Karpas-422 (cell line): ENCODE results near the gene ATP5IF1. TPM values are rescaled to one million over a fixed set of nuclear protein-coding genes. Genes with fewer than 3 reads are reported as not detected.

Experiments used
- DNase-seq: peaks from one replicate; pipeline ENCODE4 v3.0.0-alpha.2; 2015
- H2AFZ ChIP-seq: fragments of 200-600 bp; sonication (generic); 2 replicates; pipeline ENCODE4 v1.6.1; 2014; ENCODE audit warnings: antibody characterized with exemption, low read length, mixed read lengths
- H3K27ac ChIP-seq: fragments of 200-600 bp; sonication (generic); 2 replicates; pipeline ENCODE4 v1.5.1; 2014; ENCODE audit warnings: mild to moderate bottlenecking, low read length, moderate library complexity
- H3K27me3 ChIP-seq: fragments of 200-600 bp; sonication (generic); 2 replicates; pipeline ENCODE4 v1.6.1; 2014; ENCODE audit warnings: low read length, mixed read lengths
- H3K36me3 ChIP-seq: fragments of 200-600 bp; sonication (generic); 2 replicates; pipeline ENCODE4 v1.6.1; 2014; ENCODE audit warnings: low read length, mixed read lengths; ENCODE audit not compliant: insufficient read depth
- H3K4me1 ChIP-seq: fragments of 200-600 bp; sonication (generic); 2 replicates; pipeline ENCODE4 v1.6.1; 2014; ENCODE audit warnings: mild to moderate bottlenecking, low read length, mixed read lengths
- H3K4me2 ChIP-seq: fragments of 200-600 bp; sonication (generic); 2 replicates; pipeline ENCODE4 v1.6.1; 2014; ENCODE audit warnings: low read length, low read depth, mild to moderate bottlenecking; ENCODE audit not compliant: poor library complexity, severe bottlenecking
- H3K4me3 ChIP-seq: fragments of 200-600 bp; sonication (generic); 2 replicates; pipeline ENCODE4 v1.5.1; 2014; ENCODE audit warnings: mild to moderate bottlenecking, antibody characterized with exemption, low read length, mixed read lengths
- H3K79me2 ChIP-seq: fragments of 200-600 bp; sonication (generic); 2 replicates; pipeline ENCODE4 v1.6.1; 2014; ENCODE audit warnings: mild to moderate bottlenecking, low read length, mixed read lengths
- H3K9ac ChIP-seq: fragments of 200-600 bp; sonication (generic); 2 replicates; pipeline ENCODE4 v1.6.0; 2014; ENCODE audit warnings: low read length
- H3K9me2 ChIP-seq: fragments of 200-600 bp; sonication (generic), shearing (Covaris generic); replicated peaks from 2 replicates; pipeline ENCODE4 v1.6.0; 2014; ENCODE audit warnings: mild to moderate bottlenecking, low read length, moderate library complexity; ENCODE audit not compliant: insufficient read depth
- H3K9me3 ChIP-seq: fragments of 300-700, 200-600 bp; sonication (generic); 2 replicates; pipeline ENCODE4 v1.6.1; 2014; ENCODE audit warnings: low read length, mixed read lengths
- H4K20me1 ChIP-seq: fragments of 200-600 bp; sonication (generic); 2 replicates; pipeline ENCODE4 v1.6.1; 2014; ENCODE audit warnings: mild to moderate bottlenecking, antibody characterized with exemption, low read length, low read depth; ENCODE audit not compliant: insufficient read depth
- total RNA-seq: library from RNA; depleted of rRNA; stranded (reverse); fragments of >200 nt; shearing (Covaris generic); gene quantifications from 2 replicates; pipeline ENCODE4 v1.2.3, GENCODE V29; 2014; ENCODE audit warnings: low replicate concordance

ATP5IF1 gene
- total RNA-seq, 1 experiment from 2014 or later: 248 TPM

- H3K4me1 ChIP-seq: peaks cover 10% of the 10 kb centered on the region
- no peaks in the 10 kb centered on the region for H3K9me2 ChIP-seq
- no peak overlapping the region for H3K27ac ChIP-seq
- H3K36me3 ChIP-seq: no peaks in the 10 kb centered on the region
- no peak overlapping the region for H3K4me3 ChIP-seq
- no peaks in the 10 kb centered on the region for H3K27me3 ChIP-seq
- no peaks in the 10 kb centered on the region for H3K9me3 ChIP-seq
- H3K4me2 ChIP-seq: no peak overlapping the region
- no peak for DNase-seq
- no peak overlapping the region for H2AFZ ChIP-seq
- no peak overlapping the region for H3K9ac ChIP-seq
- peaks cover 58% of the 10 kb centered on the region for H3K79me2 ChIP-seq
- peaks cover 7% of the 10 kb centered on the region for H4K20me1 ChIP-seq
These were observed 29.7 kb downstream of the ATP5IF1 start for GRCh38 chr1:28265577-28265976.

- H3K36me3 ChIP-seq: no peaks in the 10 kb centered on the region
- H3K4me1 ChIP-seq: no peaks in the 10 kb centered on the region; the same call in 1 of the 2 replicates
- H2AFZ ChIP-seq: no peak overlapping the region
- no peaks in the 10 kb centered on the region; the same call in 1 of the 2 replicates for H4K20me1 ChIP-seq
- H3K79me2 ChIP-seq: peaks cover 47% of the 10 kb centered on the region
- no peaks in the 10 kb centered on the region for H3K9me2 ChIP-seq
- H3K4me3 ChIP-seq: no peak overlapping the region
- no peaks in the 10 kb centered on the region for H3K27me3 ChIP-seq
- H3K4me2 ChIP-seq: no peak overlapping the region
- H3K9ac ChIP-seq: no peak overlapping the region
- H3K27ac ChIP-seq: no peak overlapping the region
- DNase-seq: no peak
- H3K9me3 ChIP-seq: no peaks in the 10 kb centered on the region
These were observed 31.0 kb downstream of the ATP5IF1 start for GRCh38 chr1:28266920-28267322.

- H3K4me3 ChIP-seq: no peak overlapping the region
- no peak overlapping the region for H3K9ac ChIP-seq
- H3K4me2 ChIP-seq: no peak overlapping the region
- H3K4me1 ChIP-seq: no peaks in the 10 kb centered on the region
- no peak overlapping the region for H2AFZ ChIP-seq
- no peak for DNase-seq
- H3K27me3 ChIP-seq: no peaks in the 10 kb centered on the region
- peaks cover 43% of the 10 kb centered on the region for H3K79me2 ChIP-seq
- no peak overlapping the region for H3K27ac ChIP-seq
- H3K9me2 ChIP-seq: no peaks in the 10 kb centered on the region
- H3K9me3 ChIP-seq: no peaks in the 10 kb centered on the region
- H4K20me1 ChIP-seq: no peaks in the 10 kb centered on the region; the same call in 1 of the 2 replicates
- no peaks in the 10 kb centered on the region for H3K36me3 ChIP-seq
These were observed 31.7 kb downstream of the ATP5IF1 start for GRCh38 chr1:28267633-28268032.

DNA sequence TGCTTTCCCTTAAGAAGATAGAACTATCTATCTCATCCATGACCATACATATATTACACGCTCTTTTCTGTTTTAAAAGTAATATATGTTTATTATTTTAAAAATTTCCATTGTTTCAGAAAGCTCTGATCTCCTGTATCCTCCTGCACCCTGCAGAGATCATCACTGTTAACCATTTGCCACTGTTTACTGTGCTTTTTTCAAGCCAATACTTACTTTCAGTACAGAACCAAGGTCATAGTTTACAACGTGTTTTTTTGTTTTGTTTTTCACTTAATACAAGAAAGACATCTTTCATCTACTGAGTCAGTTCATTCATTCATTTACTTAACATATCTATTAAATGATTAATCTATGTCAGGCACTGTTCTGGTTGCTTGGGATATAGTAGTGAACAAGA lies 33.6 kb downstream of the ATP5IF1 start:
- Histone ChIP-seq H3K9me2 (no peaks in the 10 kb centered on the region), H3K27ac (no peak overlapping the region), H3K4me3 (no peak overlapping the region), H2AFZ (no peak overlapping the region), H3K4me1 (no peaks in the 10 kb centered on the region), H3K27me3 (no peaks in the 10 kb centered on the region), H3K79me2 (peaks cover 30% of the 10 kb centered on the region), H3K36me3 (no peaks in the 10 kb centered on the region), H3K9me3 (no peaks in the 10 kb centered on the region), H3K4me2 (no peak overlapping the region), H3K9ac (no peak overlapping the region), H4K20me1 (no peaks in the 10 kb centered on the region)
- DNase-seq: no peak

DNA sequence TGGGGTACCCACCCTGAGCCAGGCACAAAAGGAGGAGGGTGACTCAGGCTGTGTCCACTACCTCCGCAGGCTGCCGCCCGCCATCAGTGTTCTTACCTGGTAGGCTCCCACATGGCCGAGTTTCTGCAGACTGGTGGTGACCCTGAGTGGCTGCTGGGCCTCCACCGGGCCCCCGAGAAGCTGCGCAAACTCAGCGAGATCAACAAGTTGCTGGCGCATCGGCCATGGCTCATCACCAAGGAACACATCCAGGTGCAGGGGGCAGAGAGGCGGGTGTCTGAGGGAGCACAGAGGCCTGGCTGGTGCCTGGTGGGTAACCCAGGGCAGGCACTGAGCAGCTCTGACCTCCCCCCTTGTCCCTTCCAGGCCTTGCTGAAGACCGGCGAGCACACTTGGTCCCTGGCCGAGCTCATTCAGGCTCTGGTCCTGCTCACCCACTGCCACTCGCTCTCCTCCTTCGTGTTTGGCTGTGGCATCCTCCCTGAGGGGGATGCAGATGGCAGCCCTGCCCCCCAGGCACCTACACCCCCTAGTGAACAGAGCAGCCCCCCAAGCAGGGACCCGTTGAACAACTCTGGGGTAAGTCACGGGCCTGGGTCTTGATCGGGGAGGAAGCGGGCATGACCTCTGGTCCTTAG lies 36.4 kb downstream of the ATP5IF1 start:
- Histone ChIP-seq H3K27ac (no peak overlapping the region), H3K79me2 (peaks cover 4% of the 10 kb centered on the region; the same call in 1 of the 2 replicates), H3K27me3 (no peaks in the 10 kb centered on the region), H4K20me1 (no peaks in the 10 kb centered on the region), H2AFZ (no peak overlapping the region), H3K4me1 (no peaks in the 10 kb centered on the region), H3K9ac (no peak overlapping the region), H3K36me3 (no peaks in the 10 kb centered on the region), H3K4me2 (no peak overlapping the region), H3K9me2 (no peaks in the 10 kb centered on the region), H3K4me3 (no peak overlapping the region), H3K9me3 (no peaks in the 10 kb centered on the region)
- no peak for DNase-seq

GRCh38 chr1:28273216-28273860 lies 37.4 kb downstream of the ATP5IF1 start:
- Histone ChIP-seq H3K36me3 (no peaks in the 10 kb centered on the region), H3K27me3 (no peaks in the 10 kb centered on the region), H3K79me2 (no peaks in the 10 kb centered on the region), H4K20me1 (no peaks in the 10 kb centered on the region), H2AFZ (no peak overlapping the region), H3K27ac (no peak overlapping the region), H3K4me2 (no peak overlapping the region), H3K4me1 (no peaks in the 10 kb centered on the region), H3K9me2 (no peaks in the 10 kb centered on the region), H3K9ac (no peak overlapping the region), H3K4me3 (no peak overlapping the region), H3K9me3 (no peaks in the 10 kb centered on the region)
- no peak for DNase-seq

DNA sequence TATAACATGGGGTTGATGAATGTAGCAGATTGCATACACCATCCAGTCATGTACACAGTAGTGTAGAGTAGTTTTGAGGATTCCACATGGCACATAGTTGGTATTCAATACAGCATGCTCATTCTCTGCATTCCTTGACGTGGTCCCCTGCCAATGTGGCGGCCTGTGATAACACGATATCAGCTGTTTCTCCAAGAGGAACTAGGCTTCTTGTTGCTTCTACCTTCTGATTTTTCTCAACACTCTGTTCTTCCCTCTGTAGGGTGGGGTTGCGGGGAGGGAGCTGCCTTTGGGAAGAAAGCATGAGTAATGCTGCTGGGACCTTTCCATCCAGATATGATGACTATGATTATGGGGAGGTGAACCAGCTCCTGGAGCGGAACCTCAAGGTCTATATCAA lies 42.8 kb downstream of the ATP5IF1 start:
- no peak overlapping the region for H2AFZ ChIP-seq
- no peaks in the 10 kb centered on the region for H3K79me2 ChIP-seq
- H3K9ac ChIP-seq: no peak overlapping the region
- no peak overlapping the region for H3K4me3 ChIP-seq
- no peaks in the 10 kb centered on the region for H3K9me3 ChIP-seq
- H3K4me2 ChIP-seq: no peak overlapping the region
- no peaks in the 10 kb centered on the region for H3K27me3 ChIP-seq
- H3K9me2 ChIP-seq: no peaks in the 10 kb centered on the region
- no peaks in the 10 kb centered on the region for H3K4me1 ChIP-seq
- no peaks in the 10 kb centered on the region for H3K36me3 ChIP-seq
- no peak for DNase-seq
- H4K20me1 ChIP-seq: no peaks in the 10 kb centered on the region
- no peak overlapping the region for H3K27ac ChIP-seq

DNA sequence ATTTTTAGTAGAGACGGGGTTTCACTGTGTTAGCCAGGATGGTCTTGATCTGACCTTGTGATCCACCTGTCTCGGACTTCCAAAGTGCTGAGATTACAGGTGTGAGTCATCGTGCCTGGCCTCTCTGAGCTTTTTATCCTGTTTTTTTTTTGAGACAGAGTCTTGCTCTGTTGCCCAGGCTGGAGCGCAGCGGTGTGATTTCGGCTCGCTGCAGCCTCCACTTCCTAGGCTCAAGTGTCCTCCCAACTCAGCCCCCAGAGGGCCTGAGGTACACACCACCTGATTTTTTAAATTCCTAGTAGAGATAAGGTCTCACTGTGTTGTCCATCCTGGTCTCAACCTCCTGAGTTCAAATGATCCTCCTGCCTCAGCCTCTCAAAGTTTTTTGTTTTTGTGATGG lies 43.8 kb downstream of the ATP5IF1 start:
- Histone ChIP-seq H3K9me3 (no peaks in the 10 kb centered on the region), H3K4me1 (no peaks in the 10 kb centered on the region), H3K4me3 (no peak overlapping the region), H3K79me2 (no peaks in the 10 kb centered on the region), H3K27me3 (no peaks in the 10 kb centered on the region), H3K4me2 (no peak overlapping the region), H3K9me2 (no peaks in the 10 kb centered on the region), H3K9ac (no peak overlapping the region), H3K27ac (no peak overlapping the region), H3K36me3 (no peaks in the 10 kb centered on the region), H2AFZ (no peak overlapping the region), H4K20me1 (no peaks in the 10 kb centered on the region)
- DNase-seq: no peak
